CD4-positive, alpha-beta T cell treated with Interleukin-4 for 4 hours (primary cell): ENCODE results near the gene NRDC.

Source experiments
- DNase-seq: peaks from one replicate; pipeline ENCODE4 v3.0.0-alpha.2; 2020

Gene NRDC

GRCh38 chr1:51758310-51758709, 120.2 kb downstream of the NRDC start:
- no peak for DNase-seq

GRCh38 chr1:51756290-51756689, 122.2 kb downstream of the NRDC start:
- DNase-seq = no peak

- DNase-seq = no peak
Measured at GRCh38 chr1:51755437-51755836, 123.1 kb downstream of the NRDC start.

GRCh38 chr1:51754666-51755065, 123.9 kb downstream of the NRDC start:
- DNase-seq = no peak

- DNase-seq = no peak
Measured at GRCh38 chr1:51753969-51754368, 124.6 kb downstream of the NRDC start.

- no peak for DNase-seq
Measured at GRCh38 chr1:51752073-51752948, 126.2 kb downstream of the NRDC start.

- DNase-seq = no peak
Measured at GRCh38 chr1:51750729-51751128, 127.8 kb downstream of the NRDC start.

- DNase-seq = no peak
Measured at GRCh38 chr1:51750218-51750617, 128.3 kb downstream of the NRDC start.

- no peak for DNase-seq
Measured at GRCh38 chr1:51749151-51749550, 129.4 kb downstream of the NRDC start.

- DNase-seq = no peak
Measured at GRCh38 chr1:51745304-51745570, 133.3 kb downstream of the NRDC start.

- no peak for DNase-seq
Measured at GRCh38 chr1:51744506-51745303, 133.8 kb downstream of the NRDC start.

- no peak for DNase-seq
Measured at GRCh38 chr1:51741121-51741681, 137.3 kb downstream of the NRDC start.

GRCh38 chr1:51740652-51741051, 137.9 kb downstream of the NRDC start:
- DNase-seq = no peak
